Measurements from ENCODE around the gene WWOX. TPM values are rescaled to one million over a fixed set of nuclear protein-coding genes. Genes with fewer than 3 reads are reported as not detected.

The WWOX gene
- total and polyA plus RNA-seq, 2 donors (not counting 3 experiments of a cell fraction or from before 2014, with no cell fraction given) = 6.2 to 12.5 TPM

DNA sequence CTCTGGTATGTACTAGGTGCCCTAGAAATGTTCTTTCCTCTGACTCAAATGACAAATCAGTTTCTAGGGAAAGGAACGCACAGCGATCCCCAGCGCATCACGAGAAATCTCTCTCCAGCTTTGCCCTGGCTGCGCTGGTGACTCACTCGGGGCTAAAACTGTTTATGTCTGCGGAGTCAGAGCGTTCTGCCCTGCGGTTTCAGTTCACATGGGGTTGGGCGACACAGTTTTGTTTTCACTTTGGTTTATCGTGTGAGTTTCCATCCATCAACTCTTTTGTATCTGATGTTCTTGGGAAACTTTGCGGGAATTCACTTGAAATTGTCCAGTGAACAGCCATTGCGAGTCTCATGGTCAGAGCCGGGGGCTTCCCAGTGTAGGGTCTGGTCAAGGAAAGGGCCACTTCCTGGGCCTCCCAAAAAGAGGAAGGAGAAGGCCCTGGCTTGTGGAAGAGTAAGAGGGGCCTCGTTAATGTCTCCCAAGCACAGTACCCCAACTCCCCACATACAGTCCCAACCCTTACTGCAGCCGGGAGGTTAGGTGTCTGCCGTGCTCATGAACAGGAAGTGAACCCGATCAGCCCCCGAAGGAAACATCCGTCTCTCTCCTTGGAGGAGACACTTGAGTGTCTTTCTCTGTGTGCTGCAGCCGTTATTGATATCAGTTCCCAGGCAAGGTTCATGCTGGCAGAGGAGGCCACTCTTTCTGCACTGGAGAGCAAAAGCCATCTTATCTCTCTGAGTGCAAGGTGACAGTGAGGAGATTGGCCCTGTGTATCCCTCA lies 643.2 kb downstream of the WWOX start:
- no peaks in the 10 kb centered on the region for H3K36me3 ChIP-seq (ENCODE audit: control insufficient read depth in 2 of 2, extremely low read depth in 1 of 2, insufficient read depth in 2 of 2, low read length in 2 of 2)
- H3K4me2 ChIP-seq (ENCODE audit: insufficient read depth, low read length) = no peak overlapping the region
- FAIRE-seq (no peak), DNase-seq (ENCODE audit: low read depth, low spot score) (no peak)
- H3K27me3 ChIP-seq (ENCODE audit: control insufficient read depth in 2 of 2, insufficient read depth in 2 of 2, low read length in 2 of 2) = no peaks in the 10 kb centered on the region
- no peak overlapping the region for H3K9ac ChIP-seq (replicated peaks; ENCODE audit: extremely low read depth, insufficient read depth, low read length)
- H3K9me3 ChIP-seq (replicated peaks; ENCODE audit: control insufficient read depth, insufficient read depth, low read length) = no peaks in the 10 kb centered on the region
- no peaks in the 10 kb centered on the region for H3K79me2 ChIP-seq (ENCODE audit: control insufficient read depth, insufficient read depth, low read length)
- H3K9me1 ChIP-seq (replicated peaks; ENCODE audit: control insufficient read depth, extremely low read depth, insufficient read depth, low read length) = no peaks in the 10 kb centered on the region
- ChIA-PET CTCF (no interaction called here), POLR2A (no interaction called here)
- H4K20me1 ChIP-seq (replicated peaks; ENCODE audit: control insufficient read depth, extremely low read depth, insufficient read depth, low read length) = no peaks in the 10 kb centered on the region
- H3K4me3 ChIP-seq (replicated peaks in 1 of 3; ENCODE audit: insufficient read depth in 1 of 3, low read depth in 1 of 3, low read length in 3 of 3) = no peak overlapping the region
- H2AFZ ChIP-seq (ENCODE audit: low read depth, low read length) = no peak overlapping the region
- dilution Hi-C loops (cut with MboI; ENCODE audit: extremely low pct_ligation_motif_present, low sequenced_read_pairs) (no loop called here), intact Hi-C loops (cut with micrococcal nuclease) (no loop called here)
- no peaks in the 10 kb centered on the region for H3K4me1 ChIP-seq (ENCODE audit: control insufficient read depth, extremely low read depth, insufficient read depth, low read length)
- no peak for TF ChIP-seq MYC (IDR thresholded peaks at IDR 0.05; ENCODE audit: low read depth, low read length)
- no peak for TF ChIP-seq GATA2 (IDR thresholded peaks at IDR 0.05; ENCODE audit: insufficient read depth, insufficient read length, low read depth, low read length)
- TF ChIP-seq JUN (IDR thresholded peaks at IDR 0.05; ENCODE audit: borderline replicate concordance, insufficient read depth, insufficient read length, low read depth) = no peak
- TF ChIP-seq, protein P1, sequence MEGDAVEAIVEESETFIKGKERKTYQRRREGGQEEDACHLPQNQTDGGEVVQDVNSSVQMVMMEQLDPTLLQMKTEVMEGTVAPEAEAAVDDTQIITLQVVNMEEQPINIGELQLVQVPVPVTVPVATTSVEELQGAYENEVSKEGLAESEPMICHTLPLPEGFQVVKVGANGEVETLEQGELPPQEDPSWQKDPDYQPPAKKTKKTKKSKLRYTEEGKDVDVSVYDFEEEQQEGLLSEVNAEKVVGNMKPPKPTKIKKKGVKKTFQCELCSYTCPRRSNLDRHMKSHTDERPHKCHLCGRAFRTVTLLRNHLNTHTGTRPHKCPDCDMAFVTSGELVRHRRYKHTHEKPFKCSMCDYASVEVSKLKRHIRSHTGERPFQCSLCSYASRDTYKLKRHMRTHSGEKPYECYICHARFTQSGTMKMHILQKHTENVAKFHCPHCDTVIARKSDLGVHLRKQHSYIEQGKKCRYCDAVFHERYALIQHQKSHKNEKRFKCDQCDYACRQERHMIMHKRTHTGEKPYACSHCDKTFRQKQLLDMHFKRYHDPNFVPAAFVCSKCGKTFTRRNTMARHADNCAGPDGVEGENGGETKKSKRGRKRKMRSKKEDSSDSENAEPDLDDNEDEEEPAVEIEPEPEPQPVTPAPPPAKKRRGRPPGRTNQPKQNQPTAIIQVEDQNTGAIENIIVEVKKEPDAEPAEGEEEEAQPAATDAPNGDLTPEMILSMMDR (IDR thresholded peaks at IDR 0.05; ENCODE audit: extremely low read depth in 1 of 2, insufficient read depth in 1 of 2, low read depth in 1 of 2, low read length in 2 of 2) = no peak
- no peak for TF ChIP-seq FOS (IDR thresholded peaks at IDR 0.05; ENCODE audit: borderline replicate concordance, insufficient read depth, low read length)
- no peak for TF ChIP-seq POLR2A (IDR thresholded peaks at IDR 0.05; ENCODE audit: low read depth, low read length)
- no peak for TF ChIP-seq EZH2 (IDR thresholded peaks at IDR 0.05; ENCODE audit: borderline replicate concordance, low read depth, low read length, severe bottlenecking)
- TF ChIP-seq POLR2AphosphoS5 (IDR thresholded peaks at IDR 0.05; ENCODE audit: insufficient read depth, low read depth, low read length) = no peak
- TF ChIP-seq, protein P2, sequence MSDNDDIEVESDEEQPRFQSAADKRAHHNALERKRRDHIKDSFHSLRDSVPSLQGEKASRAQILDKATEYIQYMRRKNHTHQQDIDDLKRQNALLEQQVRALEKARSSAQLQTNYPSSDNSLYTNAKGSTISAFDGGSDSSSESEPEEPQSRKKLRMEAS (IDR thresholded peaks at IDR 0.05; ENCODE audit: insufficient read depth, insufficient read length) = no peak
- H3K27ac ChIP-seq (ENCODE audit: insufficient read depth, low read depth, low read length) = no peak overlapping the region
- no TSS peak for BruUV-seq (replicated peaks)
